Activated CD4-positive, alpha-beta T cell treated with anti-CD3 and anti-CD28 coated beads for 4 hours (primary cell): ENCODE measurements around the gene UPK2.
A peak's percentile ranks its signal among the peaks of the same experiment; 100 is the strongest.
"Not testable (repeated sequence)": the region's sequence is repeated elsewhere in the genome, so short reads cannot be mapped to it uniquely, and the experiment has no call there.

Experiments used
- DNase-seq, 2 donors: peaks; one replicate each; pipeline ENCODE4 v3.0.0-alpha.2; 2020

Gene UPK2

DNA sequence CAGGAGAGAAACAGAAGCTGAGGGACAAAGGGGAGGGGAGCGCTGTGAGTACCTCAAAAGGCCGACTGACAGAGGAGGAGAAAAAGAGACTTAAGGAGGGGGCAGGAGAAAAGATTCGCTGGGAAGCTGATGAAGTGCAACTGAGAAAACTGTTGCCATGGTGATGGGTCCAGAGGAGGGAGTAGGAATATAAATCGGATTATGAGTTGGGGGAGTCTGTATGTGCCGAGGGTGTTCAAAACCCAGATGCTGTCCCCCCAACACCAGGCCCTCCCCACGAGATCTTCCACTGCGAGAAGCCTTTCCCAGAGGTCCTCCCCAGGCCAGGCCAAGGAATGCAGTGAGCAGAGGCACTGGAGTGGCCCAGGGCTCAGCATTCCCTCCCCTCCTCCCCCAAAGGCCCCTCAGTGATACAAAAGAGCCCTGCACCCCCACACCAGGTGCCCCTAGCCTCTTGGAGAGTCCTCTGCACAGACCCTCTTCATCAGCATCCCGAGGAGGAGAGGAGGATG lies 16.6 kb upstream of the UPK2 start:
- DNase-seq = no peak

DNA sequence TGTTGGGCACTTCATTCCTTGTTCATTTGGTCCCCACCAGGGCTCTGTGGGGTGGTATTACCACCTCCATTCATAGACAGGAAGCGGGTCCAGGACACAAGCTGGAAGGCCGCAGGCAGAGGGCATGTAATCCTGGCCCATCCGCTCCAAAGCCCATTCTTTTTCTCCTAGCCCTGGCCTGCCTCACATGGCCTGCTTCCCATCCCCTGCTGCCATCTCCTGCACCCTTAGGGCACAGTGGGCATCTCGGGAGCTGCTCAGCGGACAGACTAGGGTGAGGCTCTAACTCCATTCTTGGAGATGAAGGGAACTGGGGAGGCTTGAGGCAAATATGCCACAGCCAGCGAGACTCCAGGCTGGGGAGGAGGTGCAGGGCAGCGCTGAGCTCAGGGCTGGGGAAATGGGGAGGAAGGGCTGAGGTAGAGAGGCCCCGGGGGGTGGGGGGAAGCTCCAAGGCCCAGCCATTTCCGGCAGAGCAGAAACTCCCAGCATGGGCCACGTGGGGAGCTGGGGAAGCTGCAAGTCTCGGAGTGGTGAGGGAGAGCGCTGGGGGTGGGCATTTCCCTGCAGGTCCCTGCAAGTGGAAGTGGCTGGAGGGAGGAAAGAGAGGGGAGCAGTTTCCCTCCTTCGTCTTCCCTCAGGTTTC lies 16.0 kb upstream of the UPK2 start:
- peak; percentile 21 to 38 for DNase-seq

DNA sequence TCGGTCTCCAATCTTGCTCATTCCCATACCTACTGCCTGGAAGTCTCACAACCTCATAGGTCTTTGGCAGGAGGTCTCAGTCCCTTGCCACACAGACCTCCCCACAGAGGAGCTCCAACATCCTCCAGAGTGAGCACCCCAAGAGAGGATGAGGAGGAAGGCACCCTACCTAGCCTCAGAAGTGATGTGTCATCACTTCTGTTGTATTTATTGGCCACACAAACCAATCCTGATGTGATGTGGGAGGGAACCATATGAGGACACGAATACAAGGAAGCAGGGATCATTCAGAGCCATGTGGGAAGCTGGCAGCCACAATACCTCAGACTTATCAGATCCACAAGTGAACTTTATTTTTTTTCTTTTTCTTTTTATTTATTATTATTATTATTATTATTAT lies 9.0 kb upstream of the UPK2 start:
- DNase-seq = no peak

DNA sequence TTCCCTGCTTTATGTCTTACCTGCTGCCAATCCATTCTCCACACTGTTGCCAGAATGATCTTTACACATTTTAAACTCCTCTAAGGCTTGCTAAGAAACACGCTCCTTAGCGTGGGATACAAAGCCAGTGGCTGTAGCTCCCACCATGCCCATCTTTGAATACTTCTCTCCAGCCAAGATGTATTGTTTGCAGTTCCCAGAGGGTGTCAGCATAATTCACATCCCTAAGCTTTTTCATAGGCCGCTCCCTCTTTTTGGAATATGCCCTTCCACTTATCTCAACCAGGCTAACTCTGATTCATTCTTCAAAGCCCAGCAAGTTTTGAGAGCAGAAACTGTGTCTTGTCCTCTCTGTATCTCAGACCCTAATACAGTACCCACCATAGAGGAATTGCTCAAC lies 8.1 kb upstream of the UPK2 start:
- no peak for DNase-seq

DNA sequence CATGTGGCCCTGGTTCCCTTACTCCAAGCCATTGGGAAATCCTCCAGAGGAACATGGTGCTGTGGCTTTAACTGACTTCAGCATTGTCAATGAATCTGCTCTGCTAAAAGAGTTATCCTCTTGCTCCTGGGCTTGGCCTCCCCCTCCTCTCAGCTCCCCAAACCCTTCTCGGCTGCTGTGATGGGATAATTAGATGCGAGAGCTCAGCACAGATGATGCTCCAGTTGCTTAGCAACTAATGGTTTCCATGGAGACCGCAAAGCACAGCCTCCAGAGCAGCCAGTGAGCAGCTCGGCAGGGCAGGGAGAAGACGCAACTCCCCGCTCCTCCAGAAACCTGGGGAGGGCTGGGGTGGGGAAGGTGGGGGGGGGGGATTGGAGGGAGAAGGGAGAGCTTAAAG lies 2.8 kb upstream of the UPK2 start:
- no peak for DNase-seq

DNA sequence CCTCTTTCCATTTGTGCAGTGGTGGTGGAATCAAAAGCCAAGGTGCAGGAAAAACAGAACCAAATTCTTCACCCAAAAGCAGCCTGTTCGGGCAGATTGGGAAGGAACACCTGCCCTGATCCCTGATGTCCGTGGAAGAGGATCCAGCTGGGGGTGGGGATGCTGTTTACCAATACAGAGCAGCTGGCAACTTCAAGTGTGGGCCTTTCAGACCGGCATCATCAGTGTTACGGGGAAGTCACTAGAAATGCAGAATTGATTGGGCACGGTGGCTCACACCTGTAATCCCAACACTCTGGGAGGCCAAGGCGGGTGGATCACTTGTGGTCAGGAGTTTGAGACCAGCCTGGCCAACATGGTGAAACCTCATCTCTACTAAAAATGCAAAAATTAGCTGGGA lies 2.1 kb upstream of the UPK2 start:
- DNase-seq = not testable (repeated sequence)

DNA sequence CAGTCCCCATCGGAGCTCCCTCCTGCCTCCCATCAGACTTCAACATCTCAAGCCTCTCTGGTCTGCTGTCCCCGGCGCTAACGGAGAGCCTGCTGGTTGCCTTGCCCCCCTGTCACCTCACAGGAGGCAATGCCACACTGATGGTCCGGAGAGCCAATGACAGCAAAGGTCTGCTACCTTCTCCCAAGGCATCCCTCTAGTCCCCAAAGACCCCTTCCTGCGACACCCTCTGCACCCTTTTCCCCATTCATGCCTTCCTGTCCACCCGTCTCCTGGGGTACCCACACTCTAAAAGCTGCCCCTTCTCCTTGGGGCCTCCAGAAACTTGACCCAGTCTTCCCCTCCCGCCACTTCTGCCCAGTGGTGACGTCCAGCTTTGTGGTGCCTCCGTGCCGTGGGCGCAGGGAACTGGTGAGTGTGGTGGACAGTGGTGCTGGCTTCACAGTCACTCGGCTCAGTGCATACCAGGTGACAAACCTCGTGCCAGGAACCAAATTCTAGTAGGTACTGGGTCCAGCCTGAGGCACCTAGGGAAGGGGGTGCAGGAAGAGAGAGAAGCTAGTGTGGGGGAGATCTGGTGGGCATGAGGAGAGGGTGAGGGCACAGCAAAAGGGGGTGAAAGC lies 860 bp downstream of the UPK2 start:
- no peak for DNase-seq

DNA sequence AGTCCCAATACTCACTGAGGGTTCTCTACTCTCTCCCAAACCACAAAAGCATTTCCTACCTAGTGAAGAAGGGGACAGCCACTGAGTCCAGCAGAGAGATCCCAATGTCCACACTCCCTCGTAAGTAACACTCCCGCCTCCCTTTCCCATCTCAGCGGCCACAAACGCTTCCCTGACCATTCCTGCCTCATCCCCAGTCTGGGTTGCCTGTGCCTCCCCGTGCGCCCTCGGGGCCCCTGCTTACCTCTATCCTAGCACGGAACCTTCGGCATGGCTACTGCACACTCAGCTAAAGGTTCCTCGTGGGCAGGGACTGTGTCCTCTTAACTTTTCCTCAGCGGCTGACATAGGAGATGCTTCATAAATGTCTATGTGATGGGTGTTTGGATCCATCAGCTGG lies 1.5 kb downstream of the UPK2 start:
- DNase-seq = no peak

DNA sequence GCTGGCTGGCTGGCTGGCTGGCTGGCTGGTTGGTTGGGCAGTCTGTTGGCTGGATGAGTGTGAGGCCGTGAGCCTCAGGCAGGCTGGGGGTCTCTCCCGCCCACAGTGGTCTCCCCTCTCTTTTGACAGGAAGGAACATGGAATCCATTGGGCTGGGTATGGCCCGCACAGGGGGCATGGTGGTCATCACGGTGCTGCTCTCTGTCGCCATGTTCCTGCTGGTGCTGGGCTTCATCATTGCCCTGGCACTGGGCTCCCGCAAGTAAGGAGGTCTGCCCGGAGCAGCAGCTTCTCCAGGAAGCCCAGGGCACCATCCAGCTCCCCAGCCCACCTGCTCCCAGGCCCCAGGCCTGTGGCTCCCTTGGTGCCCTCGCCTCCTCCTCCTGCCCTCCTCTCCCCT lies 1.9 kb downstream of the UPK2 start:
- DNase-seq = no peak

DNA sequence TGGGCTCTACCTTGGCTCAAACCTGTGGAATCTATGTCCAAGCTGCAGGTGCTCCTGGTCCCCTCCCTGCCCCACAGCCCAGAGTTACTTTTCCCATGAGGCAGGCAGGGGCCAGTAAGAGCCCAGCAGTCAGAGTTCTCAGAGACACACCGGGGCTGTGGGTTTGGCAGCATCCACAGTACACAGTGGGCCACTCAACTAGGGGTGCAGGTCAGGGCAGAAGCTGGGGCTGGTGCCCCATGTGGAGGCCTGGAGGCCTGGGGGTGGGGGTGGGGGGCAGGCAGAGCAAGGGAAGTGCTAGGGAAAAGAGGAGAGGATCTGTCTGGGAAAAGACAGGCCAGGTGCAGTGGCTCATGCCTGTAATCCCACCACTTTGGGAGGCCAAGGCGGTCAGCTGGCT lies 2.5 kb downstream of the UPK2 start:
- DNase-seq = no peak

DNA sequence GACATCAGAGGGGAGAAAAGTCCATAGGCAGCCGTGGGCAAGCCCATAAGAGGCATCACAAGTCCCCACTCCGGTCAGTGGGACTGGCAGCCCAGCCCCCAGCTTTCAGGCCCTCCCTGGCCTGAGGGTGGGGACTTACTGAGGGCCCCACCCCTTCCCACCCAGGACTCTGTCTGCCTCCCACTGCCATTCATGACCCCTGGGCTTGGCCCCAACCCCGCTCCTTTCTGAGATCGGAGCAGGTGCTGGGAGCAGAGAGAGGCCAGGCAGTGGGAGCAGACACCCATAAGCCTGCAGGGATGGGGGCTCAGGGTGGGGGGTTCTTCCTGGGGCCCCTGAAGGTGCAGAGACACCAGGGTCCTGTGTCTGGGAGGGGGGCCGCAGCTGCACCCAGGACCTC lies 5.1 kb downstream of the UPK2 start:
- DNase-seq = no peak

DNA sequence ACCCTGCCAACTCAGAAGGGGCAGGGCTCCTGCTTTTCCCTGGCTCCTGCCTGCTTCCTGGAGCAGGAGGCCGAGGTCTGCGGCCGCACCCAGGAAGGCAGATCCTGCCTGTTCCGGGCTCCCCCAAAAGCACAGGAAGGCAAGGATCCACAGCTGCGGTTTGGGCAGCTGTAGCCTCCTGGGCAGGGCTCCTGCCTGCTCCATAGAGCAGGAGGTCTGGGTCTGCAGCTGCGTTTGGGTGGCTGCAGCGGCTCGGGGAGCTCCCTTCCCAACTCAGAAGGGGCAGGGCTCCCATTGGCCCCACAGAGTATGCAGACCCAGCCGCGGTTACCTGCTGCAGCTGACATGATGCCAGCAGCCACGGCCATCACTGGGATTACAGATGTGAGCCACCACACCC lies 5.5 kb downstream of the UPK2 start:
- DNase-seq = no peak

DNA sequence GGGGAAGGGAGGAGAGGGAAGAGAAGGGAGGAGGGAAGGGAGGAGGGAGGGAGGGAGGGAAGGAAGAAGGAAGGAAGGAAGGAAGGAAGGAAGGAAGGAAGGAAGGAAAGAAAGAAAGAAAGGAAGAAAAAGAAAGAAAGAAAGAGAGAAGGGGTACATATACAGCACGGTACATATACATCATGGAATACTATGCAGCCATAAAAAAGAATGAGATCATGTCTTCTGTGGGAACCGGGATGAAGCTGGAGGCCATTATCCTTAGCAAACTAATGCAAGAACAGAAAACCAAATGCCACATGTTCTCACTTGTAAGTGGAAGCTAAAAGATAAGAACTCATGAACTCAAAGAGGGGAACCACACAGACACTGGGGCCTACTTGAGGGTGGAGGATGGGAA lies 13.4 kb downstream of the UPK2 start:
- not testable (repeated sequence) for DNase-seq

DNA sequence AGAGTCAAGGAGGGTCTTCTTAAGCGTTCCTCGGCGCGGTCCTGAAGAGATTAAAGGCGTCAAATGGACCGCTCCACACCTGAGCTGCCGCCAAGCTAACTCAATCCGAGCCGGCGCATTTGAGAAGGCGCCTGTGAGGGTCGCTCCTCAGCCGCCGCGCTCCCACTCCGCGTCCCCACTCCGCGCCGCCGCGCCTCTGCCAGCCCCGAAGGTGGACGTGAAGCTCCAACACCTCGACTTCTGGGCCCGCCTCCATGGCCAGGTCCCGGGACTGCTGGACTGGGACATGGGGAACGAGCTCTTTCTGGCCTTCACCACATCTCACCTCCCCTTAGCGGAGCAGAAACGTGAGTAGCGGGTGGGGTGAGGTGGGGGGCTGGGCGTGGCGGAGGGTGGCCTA lies 15.5 kb downstream of the UPK2 start, which contains the start of gene FOXR1:
Gene FOXR1 (plus strand): TSS at position 116 of the 400 bp plus-strand sequence. CDS start 171 bp downstream, at position 287.
- no peak for DNase-seq

DNA sequence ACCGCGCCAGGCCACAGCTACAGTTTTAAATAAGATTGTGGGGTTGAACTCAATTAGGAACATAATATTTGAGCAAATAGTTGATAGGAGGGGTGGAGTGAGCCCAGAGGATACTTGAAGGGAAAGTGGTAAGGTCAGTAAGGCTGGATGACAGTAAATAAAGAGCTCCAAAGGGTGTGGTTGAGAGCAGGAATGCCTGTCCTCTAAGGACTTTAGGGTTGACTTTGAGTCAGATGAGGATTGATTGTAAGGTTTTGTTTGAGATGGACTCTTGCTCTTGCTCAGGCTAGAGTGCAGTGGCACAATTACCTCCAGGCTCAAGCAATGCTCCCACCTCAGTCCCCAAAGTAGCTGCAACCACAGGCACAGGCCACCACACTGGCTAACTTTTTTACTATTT lies 17.9 kb downstream of the UPK2 start:
- DNase-seq = no peak

DNA sequence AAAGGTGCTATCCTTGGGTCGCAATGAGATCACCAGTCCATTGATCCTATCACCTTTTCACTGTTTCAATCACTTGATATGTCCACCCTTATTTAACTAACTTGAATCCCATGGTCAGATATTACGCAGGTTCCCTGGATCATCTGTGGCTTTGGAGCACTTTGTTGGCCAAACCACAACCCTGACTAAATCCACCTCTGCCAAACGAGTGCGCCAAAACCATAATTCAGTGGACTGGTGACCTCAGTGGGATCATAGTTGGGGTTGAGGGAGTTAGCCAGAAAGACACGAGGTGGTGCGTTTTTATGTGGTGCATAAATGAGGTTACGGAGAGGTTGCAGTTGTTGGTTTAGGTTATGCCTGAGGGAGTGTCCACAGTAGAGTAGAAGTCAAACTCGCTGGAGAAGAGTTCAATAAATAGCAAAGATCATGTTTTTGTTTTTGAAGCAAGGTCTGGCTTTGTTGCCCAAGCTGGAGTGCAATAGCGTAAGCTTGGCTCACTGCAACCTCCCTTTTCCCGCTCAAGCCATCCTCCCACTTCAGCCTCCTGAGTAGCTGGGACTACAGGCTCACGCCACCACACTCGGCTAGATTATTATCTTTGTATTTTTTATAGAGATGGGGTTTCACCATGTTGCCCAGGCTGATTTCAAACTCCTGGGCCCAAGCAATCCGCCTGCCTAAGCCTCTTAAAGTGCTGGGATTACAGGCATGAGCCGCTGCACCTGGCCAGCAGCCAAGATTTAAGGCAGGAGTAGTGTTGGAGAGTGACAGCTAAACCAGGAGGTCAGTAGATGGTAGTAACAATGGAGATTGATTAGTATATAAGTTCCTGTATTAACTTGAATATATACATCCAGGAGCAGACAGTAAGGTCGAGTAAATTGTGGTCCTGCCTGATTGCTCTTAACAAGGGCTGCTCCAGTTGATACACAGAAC lies 19.9 kb downstream of the UPK2 start:
- no peak for DNase-seq

DNA sequence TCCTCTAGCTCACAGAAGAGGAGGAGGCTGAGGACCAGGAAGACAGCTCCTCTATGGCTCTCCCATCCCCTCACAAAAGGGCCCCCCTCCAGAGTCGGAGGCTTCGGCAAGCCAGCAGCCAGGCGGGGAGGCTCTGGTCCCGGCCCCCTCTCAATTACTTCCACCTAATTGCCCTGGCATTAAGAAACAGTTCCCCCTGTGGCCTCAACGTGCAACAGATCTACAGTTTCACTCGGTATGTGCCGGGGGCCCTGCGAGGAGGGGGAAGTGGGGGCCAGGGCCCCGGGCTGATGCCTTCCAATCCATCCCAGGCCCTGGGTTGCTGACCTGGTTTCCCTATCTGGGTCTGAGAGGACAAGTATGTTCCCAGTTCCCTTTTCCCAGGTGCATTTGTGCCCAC lies 23.3 kb downstream of the UPK2 start:
- DNase-seq = no peak

DNA sequence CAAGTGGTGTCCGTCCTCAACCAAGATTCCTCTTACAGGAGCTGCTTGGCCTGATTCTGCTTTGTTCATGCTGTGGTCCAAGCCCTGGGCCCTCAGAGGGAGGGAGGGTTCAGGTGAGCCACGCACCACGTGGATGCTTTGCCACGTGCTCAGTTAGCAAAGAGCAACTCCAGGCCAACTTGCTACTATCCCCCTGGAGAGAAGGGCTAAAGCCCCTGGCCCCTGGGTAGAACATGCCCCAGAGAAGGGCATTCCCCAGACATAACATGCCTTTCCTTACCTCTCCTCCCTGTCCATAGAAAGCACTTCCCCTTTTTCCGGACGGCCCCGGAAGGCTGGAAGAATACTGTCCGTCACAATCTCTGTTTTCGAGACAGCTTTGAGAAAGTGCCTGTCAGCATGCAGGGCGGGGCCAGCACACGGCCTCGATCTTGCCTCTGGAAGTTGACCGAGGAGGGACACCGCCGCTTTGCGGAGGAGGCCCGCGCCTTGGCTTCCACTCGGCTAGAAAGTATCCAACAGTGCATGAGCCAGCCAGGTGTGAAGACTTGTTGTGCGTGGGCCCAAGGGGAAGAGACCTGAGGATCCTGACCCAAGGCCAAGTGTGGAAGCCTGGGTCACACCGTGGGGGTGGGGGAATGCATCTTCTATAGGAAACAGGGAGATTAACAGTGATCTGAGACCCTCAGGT lies 24.2 kb downstream of the UPK2 start:
- DNase-seq = no peak

DNA sequence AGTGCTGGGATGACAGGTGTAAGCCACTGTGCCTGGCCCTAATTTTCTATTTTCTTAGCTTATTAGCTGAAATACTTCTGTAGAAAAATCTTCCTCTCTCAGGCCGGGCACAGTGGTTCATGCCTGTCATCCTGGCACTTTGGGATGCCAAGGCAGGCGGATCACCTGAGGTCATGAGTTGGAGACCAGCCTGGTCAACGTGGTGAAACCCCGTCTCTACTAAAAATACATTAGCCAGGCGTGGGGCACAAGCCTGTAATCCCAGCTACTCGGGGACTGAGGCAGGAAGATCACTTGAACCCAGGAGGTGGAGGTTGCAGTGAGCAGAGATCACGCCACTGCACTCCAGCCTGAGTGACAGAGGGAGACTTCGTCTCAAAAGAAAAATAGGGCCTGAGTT lies 28.2 kb downstream of the UPK2 start:
- not testable (repeated sequence) for DNase-seq

DNA sequence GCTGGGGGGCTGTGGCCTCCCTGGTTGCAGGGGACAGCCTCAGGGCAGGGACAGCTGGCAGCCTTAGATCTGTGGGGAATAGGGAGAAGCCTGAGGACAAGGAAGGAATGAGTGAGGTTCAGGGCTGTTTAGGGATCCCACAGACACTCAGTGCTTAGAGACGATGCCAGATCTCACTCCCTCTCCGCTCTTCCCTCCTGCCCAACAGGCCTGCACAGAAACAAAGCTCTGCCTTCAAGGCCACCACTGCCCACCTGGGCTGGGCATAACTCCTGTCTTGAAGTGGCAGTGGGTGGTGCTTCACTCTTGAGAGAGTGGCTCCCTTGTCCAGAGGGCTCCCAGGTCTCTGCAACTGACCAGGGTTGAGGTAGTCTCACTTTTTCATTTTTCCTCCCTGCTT lies 28.7 kb downstream of the UPK2 start:
- DNase-seq = no peak

DNA sequence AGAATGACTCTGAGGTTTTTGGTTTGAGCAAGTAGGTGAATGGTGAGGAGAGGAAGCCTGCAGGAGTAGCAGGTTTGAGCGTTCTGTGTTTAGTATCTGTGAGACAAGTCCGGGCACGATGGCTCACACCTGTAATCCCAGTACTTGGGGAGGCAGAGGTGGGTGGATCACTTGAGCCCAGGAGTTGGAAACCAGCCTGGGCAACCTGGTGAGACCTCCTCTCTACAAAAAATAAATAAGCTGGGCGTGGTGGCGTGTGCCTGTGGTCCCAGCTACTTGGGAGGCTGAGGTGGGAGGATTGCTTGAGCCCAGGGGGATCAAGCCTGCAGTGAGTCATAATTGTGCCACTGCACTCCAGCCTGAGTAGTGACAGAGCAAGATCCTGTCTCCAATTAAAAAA lies 32.2 kb downstream of the UPK2 start:
- no peak for DNase-seq

DNA sequence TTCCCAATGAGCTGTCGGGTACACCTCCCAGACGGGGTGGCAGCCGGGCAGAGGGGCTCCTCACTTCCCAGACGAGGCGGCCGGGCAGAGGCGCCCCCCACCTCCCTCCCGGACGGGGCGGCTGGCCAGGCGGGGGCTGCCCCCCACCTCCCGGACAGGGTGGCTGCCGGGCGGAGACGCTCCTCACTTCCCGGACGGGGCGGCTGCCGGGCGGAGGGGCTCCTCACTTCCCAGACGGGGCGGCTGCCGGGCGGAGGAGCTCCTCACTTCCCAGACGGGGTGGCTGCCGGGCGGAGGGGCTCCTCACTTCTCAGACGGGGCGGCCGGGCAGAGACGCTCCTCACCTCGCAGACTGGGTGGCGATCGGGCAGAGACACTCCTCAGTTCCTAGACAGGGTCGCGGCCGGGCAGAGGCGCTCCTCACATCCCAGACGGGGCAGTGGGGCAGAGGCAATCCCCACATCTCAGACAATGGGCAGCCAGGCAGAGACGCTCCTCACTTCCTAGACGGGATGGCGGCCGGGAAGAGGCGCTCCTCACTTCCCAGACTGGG lies 35.5 kb downstream of the UPK2 start:
- DNase-seq = not testable (repeated sequence)
